Measurements from ENCODE around the gene MAP3K3.

MAP3K3 gene

GRCh38 chr17:63658366-63658765, 36.1 kb downstream of the MAP3K3 start (continued):
- TF ChIP-seq ZBTB11 (tag by site-specific recombination; conservative IDR thresholded peaks at IDR 0.05; ENCODE audit: low read depth) (no peak), ZNF610 (tag by site-specific recombination; IDR thresholded peaks at IDR 0.05; ENCODE audit: borderline replicate concordance) (no peak), ZNF248 (tag by site-specific recombination; IDR thresholded peaks at IDR 0.05) (no peak), ZNF449 (tag by site-specific recombination; IDR thresholded peaks at IDR 0.05) (no peak), ZNF121 (tag by site-specific recombination; IDR thresholded peaks at IDR 0.05) (no peak), ZSCAN30 (tag by site-specific recombination; IDR thresholded peaks at IDR 0.05) (no peak), ZNF629 (tag by site-specific recombination; IDR thresholded peaks at IDR 0.05) (no peak), ZNF677 (tag by site-specific recombination; IDR thresholded peaks at IDR 0.05) (no peak)

- no peak overlapping the region for H3K4me3 ChIP-seq (ENCODE audit: low read depth, low read length)
- TF ChIP-seq ZFP37 (tag by site-specific recombination; IDR thresholded peaks at IDR 0.05) (no peak), ZNF692 (tag by site-specific recombination; IDR thresholded peaks at IDR 0.05) (no peak), TCF7L2 (IDR thresholded peaks at IDR 0.05; ENCODE audit: borderline replicate concordance, low read depth, low read length) (no peak), ZNF571 (tag by site-specific recombination; IDR thresholded peaks at IDR 0.05) (no peak), ZNF558 (tag by site-specific recombination; IDR thresholded peaks at IDR 0.05) (no peak), ZNF311 (tag by site-specific recombination; IDR thresholded peaks at IDR 0.05; ENCODE audit: borderline replicate concordance) (no peak), ZNF366 (tag by site-specific recombination; conservative IDR thresholded peaks at IDR 0.05) (no peak), ZNF175 (tag by site-specific recombination; IDR thresholded peaks at IDR 0.05) (no peak), SP2 (tag by site-specific recombination; IDR thresholded peaks at IDR 0.05) (no peak), REST (tag by site-specific recombination; IDR thresholded peaks at IDR 0.05) (no peak), ZBTB7A (tag by site-specific recombination; IDR thresholded peaks at IDR 0.05; ENCODE audit: low read depth) (no peak)
- H3K36me3 ChIP-seq (ENCODE audit: control insufficient read depth in 2 of 2, insufficient read depth in 1 of 2, low read length in 2 of 2), result peaks cover 36 to 60% of the 10 kb centered on the region in 2 experiments
- no peaks in the 10 kb centered on the region for H3K4me1 ChIP-seq (ENCODE audit: control insufficient read depth, insufficient read depth, low read length)
- no peak overlapping the region for H3K27ac ChIP-seq (ENCODE audit: extremely low read depth, low read depth, low read length)
- ChIA-PET POLR2A (no interaction called here), CTCF (no interaction called here)
- H3K9me3 ChIP-seq (ENCODE audit: control insufficient read depth, insufficient read depth, low read depth, low read length), result no peaks in the 10 kb centered on the region
Measured at GRCh38 chr17:63659850-63660249, 37.6 kb downstream of the MAP3K3 start.

All from HEK293 (cell line).